Activated CD4-positive, CD25-positive, alpha-beta regulatory T cell treated with anti-CD3 and anti-CD28 coated beads, Interleukin-2, amount 50 U/mL, for 16 hours (primary cell): ENCODE data around the gene PPP2R1A.
"Not testable (repeated sequence)": the region's sequence is repeated elsewhere in the genome, so short reads cannot be mapped to it uniquely, and the experiment has no call there.

Experiments
- DNase-seq: peaks from one replicate; pipeline ENCODE4 v3.0.0-alpha.2; 2020; ENCODE audit warnings: low read depth, low spot score

Gene PPP2R1A

DNA sequence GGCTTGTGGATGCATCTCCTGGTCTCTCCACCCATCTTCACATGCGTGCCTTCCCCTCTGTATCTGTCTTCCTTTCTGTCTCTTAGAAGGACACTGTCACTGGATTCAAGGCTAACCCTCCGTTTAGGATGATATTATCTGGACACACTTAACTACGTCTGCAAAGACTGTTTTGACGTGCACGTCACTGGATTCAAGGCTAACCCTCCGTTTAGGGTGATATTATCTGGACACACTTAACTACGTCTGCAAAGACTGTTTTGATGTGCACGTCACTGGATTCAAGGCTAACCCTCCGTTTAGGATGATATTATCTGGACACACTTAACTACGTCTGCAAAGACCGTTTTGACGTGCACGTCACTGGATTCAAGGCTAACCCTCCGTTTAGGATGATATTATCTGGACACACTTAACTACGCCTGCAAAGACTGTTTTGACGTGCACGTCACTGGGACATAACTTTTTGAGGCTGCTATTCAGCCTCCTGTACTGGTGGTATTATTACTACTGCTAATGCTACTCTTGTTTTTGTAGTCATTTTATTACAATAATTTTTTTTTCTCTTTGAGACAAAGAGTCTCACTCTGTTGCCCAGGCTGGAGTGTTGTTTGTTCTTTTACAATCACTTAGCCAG, 11.0 kb downstream of the PPP2R1A start:
- not testable (repeated sequence) for DNase-seq

DNA sequence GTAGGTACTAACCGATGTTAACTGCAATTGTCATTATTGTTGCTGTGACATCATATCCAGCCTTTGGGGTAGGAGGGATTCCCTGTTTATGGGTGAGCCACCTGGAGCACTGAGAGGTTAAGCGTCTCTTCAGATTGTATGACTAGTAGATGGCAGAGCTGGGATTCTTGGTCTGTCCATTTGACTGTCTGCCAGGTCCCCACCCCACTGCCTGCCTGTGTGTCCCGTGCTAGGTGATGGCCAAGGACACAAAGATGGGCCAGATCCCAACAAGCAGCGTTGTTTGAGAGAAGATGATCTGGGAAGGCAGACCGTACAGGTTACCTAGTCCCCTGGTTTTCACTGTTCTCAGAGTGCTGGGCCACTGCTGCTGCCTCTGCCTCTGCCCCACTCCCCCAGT, 16.6 kb downstream of the PPP2R1A start:
- no peak for DNase-seq

DNA sequence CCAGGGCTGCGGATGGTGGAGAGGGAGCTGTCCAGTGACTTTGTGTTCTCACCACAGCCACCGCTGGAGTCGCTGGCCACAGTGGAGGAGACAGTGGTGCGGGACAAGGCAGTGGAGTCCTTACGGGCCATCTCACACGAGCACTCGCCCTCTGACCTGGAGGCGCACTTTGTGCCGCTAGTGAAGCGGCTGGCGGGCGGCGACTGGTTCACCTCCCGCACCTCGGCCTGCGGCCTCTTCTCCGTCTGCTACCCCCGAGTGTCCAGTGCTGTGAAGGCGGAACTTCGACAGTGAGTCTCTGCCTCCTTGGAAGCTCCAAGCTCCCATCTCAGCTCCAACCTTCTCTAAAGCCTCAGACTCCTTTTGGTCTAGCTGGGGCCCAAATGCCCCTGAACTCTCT, 21.4 kb downstream of the PPP2R1A start:
- no peak for DNase-seq

DNA sequence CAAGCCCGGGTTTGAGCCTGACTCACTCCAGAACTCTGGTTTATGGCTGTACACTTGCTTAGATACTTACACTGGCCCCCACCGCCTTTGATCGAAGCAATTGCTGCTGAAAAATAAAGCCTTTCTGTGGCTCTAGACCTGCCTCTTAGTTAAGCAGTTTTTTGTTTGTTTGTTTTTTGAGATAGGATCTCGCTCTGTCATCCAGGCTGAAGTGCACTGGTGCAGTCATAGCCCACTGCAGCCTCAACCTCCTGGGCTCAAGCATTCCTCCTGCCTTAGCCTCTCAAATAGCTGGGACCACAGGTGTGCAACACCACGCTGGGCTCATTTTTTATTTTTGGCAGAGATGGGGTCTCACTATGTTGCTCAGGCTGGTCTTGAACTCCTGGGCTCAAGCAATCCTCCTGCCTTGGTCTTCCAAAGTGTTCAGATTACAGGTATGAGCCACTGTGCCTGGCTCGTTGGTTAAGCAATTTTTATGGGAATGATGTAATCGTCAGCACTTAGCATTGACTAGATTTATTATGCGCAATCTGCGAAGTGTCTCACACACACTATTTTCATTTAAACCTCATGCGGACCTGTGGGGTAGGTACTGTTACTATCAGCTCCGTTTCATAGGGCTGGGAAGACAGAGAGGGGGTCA, 22.2 kb downstream of the PPP2R1A start:
- DNase-seq, result no peak

DNA sequence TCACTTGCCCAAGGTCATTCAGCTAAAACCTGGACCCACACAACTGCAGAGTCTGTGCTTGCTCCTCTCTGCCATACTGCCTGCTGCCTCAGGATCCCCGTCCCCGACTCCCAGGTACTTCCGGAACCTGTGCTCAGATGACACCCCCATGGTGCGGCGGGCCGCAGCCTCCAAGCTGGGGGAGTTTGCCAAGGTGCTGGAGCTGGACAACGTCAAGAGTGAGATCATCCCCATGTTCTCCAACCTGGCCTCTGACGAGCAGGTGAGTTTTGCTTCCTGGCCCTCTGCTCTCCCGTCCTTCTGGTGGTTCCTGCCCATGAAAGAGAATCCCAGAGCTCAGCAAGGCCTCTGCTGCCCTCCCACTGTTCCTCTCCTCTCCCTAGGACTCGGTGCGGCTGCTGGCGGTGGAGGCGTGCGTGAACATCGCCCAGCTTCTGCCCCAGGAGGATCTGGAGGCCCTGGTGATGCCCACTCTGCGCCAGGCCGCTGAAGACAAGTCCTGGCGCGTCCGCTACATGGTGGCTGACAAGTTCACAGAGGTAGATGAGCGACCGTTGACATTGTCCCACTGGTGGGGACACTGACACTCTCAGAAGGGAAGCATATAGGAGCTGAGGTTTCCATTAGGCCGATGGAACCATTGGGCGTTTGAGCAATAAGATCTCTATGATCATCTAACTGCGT, 22.9 kb downstream of the PPP2R1A start:
- DNase-seq, result no peak

DNA sequence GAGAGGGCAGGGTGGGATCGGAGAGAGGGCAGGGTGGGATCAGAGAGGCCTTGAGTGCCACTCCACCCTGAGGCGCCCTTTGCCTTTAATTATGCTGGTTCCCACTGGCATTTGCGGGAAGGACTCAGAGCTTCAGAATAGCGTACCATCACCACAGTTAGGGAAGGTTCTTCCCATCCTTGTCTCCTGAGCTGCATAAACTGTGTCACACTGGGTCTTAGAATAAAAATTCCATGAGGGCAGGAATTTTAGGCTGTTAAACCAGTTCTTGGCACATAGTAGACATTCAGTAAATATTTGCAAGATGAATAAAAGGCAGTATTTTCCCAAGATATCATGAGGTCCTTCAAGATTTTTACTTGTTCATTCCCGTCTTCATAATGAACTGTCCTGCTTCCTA, 24.4 kb downstream of the PPP2R1A start:
- DNase-seq, result no peak

DNA sequence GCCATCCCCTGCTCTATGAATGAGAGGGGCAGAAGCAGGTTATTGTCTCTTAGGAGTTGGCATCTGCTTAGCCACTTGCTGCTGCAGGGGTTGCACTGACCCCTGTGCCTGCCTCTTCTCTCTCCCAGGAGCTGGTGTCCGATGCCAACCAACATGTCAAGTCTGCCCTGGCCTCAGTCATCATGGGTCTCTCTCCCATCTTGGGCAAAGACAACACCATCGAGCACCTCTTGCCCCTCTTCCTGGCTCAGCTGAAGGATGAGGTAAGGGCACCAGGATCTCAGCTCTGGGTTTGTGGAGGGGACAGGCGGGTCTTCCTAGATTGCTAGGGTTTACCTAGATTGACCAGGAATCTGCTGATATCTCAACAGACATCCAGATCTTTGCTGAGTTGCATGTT, 26.5 kb downstream of the PPP2R1A start:
- no peak for DNase-seq

DNA sequence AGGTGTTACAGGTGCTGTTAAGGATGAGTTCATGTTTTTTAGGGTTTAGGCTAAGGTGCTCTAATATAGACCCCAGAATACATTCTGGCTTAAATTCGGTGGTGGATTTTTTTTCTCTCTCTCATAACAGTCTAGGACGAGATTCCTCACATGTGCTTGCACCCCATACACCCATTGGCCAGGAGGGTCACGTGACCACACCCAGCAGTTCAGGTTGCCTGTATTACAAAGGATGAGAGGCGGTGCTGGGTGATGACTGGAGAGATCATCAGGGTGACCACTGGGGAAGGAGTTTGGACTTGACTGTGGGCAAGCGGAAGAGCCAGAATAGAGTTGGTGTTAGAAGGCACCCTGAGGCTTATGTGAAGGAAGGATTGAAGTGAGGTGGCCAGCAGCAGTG, 27.7 kb downstream of the PPP2R1A start:
- DNase-seq, result no peak

DNA sequence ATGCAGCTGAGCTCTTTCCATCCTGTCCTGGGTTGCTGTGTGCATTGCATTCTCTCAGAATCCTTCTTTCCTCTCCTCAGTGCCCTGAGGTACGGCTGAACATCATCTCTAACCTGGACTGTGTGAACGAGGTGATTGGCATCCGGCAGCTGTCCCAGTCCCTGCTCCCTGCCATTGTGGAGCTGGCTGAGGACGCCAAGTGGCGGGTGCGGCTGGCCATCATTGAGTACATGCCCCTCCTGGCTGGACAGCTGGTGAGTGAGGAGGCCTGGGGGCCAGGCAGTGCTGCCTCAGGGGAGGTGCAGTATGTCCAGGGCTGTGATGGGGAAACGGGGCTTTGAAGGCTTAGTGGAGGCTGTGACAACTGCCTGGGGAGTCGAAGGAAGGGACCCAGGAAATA, 29.8 kb downstream of the PPP2R1A start:
- DNase-seq, result no peak

DNA sequence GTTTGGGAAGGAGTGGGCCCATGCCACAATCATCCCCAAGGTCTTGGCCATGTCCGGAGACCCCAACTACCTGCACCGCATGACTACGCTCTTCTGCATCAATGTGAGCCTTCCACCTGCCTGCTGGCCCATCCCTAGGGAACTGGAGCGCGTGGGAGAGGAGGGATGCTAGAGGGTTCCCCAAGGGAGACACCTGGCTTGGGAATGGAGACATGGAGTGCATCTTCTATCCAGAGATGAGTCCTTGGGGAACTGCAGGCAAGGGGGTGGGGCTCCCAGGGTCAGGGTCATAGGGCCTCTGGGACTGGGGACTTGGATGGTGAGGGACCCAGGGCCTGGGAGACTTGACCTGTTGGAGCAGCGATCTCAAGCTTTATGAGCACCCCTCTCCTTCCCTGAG, 31.2 kb downstream of the PPP2R1A start:
- DNase-seq, result no peak

DNA sequence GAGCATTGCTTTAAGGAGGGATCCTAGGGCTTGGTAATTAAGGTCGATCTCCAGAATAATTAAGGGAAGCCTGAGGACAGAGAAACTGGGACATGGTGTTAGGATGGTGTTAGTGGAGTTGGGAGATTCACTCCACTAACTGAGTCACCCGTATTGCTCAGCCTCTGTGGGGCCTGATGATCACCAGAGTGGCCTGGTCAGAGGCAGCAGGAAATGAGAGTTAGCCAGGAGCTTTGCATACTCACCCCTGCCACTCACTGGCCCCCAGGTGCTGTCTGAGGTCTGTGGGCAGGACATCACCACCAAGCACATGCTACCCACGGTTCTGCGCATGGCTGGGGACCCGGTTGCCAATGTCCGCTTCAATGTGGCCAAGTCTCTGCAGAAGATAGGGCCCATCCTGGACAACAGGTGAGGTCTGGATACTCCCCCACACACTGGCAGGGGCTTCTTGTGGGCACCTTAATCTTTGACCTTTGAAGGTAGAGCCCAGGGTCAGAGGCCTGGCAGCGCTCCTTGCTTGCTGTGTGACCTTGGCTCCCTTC, 32.1 kb downstream of the PPP2R1A start:
- no peak for DNase-seq

DNA sequence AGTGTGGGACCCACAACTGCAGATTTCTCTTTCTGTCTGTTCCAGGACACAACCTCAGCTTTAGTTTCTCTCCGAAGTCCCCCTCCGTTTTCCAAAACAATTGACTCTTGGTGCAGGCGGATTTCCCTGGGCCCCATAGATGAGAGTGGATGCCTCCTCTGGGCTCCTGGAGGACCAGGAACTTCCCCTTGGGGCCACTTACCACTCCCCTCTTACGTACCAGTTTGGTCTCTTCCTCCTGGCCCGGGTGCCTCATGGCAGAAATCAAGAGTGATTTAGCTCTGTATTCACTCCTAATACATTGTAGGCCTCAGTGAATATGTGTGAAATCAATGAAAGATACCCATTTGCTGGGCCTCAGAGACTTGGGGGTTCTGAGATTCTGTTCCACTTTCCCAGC, 34.4 kb downstream of the PPP2R1A start:
- DNase-seq, result no peak

DNA sequence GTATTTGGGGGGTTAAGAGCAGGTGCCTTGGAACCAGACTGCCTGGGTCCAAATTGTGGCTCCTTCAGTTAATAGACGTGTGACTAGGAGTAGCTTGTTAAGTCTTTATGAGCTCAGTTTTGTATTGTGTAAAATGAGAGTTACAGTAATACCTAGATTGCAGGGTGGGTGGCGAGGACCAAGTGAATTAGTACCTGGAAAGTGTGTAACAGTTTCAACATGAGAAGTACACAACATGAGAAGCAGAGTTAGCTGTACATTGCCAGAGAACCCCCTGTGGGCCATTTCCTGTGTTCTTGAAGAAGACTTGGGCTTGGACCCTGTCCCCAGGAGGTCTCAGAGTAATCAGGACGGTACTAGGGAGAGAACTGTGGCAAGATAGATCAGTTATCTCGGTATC, 36.8 kb downstream of the PPP2R1A start:
- no peak for DNase-seq

DNA sequence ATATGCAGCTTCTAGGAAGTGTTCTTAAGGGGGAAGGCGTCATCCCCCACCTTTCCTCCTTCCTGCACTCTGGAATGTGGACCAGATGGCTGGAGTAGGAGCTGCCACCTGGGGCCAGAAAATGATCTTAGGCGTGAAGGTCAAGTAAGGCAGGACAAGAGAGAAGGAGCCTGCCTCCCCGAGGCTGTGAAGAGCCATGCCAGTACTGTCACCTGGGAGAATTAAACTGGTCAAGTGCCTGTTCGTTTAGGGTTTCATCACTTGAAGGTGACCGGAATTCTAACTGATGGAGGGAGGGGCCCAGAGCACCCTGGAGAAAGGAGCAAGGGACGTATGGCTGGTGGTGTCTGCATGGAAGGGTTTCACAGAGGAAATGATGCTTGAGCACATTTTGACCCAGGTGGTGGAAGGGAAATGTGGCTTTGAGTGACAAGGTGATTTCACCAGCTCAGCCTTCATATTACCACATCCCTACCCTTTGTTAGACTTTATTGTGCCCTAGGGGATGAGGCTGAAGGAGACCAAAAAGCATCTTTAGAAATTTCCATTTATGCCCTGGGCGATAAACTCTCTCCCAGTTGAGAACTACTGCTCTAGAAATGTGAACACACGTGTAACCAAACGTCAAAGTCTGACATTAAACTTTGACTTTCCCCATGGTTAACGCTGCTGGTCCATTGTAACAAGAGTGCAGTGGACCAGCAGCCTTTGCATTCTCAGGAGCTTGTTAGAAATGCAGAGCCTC, 37.5 kb downstream of the PPP2R1A start:
- DNase-seq, result no peak

DNA sequence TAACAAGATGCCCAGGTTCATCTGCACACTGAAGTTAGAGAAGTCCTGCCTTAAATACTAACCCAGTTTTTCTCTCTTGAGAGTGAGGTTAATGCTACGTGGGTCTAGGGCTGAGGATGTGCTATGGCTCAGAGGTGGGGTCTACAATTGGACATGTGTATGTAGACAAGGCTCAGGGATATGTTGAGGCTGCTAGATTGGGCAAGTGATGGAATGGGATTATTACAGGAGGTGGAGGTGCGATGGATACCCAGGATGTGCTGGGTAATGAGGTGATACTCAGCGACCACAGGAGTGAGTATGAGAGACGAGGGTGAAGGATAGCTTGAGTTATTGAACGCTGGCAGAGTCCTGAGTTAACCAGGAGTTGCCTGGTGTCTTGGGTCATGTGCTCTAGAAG, 38.1 kb downstream of the PPP2R1A start:
- DNase-seq, result no peak

DNA sequence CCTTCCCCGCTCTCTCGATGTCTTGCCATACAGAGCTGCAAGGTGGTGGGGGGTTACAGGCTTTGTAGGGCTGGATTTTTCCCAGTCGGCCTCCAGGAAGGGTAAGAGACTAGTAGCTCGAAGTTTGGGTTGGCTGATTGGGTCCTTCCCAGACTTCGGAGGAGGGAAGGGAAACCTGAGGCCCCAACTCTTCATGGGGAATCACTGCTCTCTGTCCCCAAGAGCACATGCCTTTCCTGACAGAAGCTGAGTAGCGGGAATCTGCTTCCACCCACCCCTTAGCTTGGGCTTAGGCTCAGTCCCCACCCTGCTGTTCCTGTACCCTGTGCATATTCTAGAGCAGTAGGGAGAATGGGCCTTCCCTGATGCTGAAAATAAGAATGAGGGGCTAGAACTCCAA, 39.7 kb downstream of the PPP2R1A start:
- DNase-seq, result no peak

DNA sequence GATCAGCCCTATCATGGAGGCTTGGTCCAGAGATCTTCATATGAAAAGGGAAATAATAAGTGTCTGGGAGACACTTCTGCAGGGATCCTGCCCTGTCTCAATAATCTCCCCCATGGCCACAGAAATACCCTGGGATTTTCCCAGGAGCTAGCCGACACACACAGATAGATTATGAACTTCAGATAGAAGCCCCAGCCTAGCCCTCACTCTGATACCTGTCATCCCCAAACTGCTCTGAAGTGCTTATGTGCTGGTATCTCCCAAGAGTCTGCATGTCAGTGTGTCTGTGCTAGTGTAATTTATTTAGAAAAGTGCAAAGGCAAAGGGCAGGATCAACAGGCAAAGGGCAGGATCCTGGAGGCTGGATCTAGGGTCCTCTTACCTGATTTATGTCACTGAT, 40.8 kb downstream of the PPP2R1A start:
- no peak for DNase-seq

DNA sequence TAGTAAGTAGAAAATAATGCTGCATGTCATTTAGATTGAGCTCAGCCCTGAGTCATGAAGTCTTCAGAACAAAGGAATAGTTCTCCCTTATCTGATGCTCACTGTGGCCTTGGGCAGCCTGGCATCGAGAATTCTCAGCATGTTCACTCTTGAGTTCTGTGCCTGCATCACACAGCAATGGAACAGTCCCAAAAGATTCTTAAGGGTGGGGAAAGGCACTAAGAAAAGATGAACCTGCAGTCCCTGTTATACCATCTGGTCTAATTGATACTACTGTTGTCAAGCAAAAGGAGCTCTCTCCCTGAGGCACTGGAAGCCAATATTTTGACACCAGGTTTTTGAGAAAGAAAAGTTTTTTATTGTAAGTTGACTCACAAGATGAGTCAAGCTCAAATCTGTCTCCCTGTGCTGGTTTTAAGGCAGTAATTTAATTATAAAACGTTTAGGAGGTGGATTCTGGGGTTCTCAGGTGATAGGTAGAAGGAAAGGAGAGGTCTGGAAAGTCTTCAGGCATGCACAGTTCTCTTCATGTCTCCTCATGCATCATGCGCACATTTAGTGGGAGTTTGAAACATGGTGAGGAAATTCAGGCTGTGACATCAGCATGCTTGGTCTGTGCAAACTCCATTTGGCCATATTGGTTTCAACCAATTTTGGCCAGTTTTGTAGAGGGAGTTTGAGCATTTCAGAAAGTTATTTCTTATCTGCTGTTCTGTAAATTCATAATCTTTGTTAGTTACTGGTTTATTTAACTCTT, 41.5 kb downstream of the PPP2R1A start:
- DNase-seq, result no peak

DNA sequence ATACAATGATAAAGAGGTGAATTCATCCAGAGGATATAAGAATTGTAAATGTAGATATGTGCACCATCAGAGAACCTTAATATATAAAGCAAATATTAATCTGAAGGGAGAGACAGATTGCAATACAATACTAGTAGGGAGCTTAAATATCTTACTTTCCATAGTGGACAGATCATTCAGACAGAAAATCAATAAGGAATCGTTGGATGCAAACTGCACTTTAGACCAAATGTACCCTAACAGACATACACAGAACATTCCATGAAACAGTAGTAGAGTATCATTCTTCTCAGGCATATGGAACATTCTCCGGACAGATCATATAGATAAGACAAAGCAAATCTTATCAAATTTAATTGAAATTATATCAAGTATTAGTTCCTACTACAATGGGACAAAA, 44.6 kb downstream of the PPP2R1A start:
- no peak for DNase-seq

DNA sequence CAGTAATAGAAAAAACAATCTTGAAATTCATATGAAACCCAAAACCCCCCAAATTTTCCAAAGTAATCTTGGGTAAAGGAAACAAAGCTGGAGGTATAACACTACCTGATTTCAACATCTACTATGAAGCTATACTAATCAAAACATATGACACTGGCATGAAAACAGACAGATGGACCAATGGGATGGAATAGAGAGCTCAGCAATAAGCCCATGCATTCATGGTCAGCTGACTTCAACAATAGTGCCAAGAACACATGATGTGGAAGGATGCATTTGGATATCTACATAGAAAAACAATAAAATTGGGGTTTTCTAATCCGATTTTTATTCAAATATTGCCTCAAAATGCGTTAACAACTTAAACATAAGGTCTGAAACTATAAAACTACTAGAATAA, 47.3 kb downstream of the PPP2R1A start:
- DNase-seq, result no peak

DNA sequence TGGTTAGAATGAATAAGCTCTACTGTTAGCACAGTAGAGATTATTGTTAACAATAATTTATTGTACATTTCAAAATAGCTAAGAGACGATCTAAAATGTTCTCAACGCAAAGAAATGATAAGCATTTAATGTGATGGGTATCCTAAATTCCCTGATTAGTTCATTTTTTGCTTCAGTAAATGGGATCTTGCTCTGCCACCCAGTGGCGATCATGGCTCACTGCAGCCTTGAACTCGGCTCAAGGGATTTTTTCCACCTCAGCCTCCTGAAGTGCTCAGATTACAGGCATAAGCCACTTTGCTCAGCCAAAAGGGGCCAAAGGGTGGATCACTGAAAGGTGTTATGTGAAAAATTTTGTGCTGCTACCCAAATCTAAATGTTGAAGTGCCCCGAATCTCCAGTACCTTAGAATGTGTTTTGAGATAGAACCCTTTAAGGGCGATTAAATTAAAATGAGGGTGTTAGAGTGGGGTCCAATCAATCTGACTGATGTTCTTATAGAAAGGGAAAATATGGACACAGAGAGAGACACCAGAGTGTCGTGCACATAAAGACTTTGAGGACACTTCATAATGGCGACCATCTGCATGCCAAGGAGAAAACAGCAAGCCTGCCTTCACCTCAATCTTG, 48.0 kb downstream of the PPP2R1A start:
- peak; percentile 26 for DNase-seq
